ENCODE measurements around the gene DPP6.

DNA sequence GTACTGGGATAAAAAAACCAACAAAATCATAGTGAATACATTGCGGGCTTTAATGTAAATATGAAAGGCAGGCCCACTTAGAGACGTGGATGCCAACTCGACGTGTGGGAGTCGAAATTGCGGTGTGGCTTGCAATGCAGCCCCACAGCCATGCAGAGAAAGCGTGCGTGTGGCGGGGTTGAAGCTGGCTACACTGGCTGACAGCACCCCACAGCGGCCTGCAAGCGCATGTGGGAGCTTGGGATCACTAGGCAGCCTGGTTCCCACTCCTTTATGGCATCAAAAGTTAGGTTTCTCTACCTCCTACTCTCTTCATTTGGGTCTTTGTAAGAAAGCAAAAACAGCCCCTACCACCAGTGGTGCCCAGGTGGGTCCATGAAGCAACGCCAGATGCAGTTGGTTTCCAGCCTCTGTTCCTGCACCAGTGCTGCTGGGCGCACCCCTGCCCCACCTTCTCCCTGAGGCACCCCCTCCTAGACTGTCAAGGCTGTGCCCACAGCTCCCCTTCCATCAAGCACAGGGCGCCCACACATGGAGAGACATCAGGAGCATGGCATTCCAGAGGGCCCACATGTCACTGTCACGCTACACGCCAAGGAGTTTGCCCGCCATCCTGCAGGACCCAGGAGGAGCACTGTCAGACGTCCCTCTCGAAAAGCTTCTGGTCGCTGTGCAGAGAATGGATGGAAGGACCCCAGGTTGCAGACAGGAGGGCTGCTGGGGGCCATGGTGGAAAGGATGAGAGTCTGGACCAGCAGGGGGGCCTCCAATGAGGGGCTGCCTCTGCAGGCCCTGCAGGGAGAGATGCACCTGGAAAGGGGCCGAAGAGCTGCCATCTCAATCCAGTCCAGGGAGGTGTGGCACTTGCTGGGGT is 807.8 kb downstream of the DPP6 start:
- TF ChIP-seq, protein P1, sequence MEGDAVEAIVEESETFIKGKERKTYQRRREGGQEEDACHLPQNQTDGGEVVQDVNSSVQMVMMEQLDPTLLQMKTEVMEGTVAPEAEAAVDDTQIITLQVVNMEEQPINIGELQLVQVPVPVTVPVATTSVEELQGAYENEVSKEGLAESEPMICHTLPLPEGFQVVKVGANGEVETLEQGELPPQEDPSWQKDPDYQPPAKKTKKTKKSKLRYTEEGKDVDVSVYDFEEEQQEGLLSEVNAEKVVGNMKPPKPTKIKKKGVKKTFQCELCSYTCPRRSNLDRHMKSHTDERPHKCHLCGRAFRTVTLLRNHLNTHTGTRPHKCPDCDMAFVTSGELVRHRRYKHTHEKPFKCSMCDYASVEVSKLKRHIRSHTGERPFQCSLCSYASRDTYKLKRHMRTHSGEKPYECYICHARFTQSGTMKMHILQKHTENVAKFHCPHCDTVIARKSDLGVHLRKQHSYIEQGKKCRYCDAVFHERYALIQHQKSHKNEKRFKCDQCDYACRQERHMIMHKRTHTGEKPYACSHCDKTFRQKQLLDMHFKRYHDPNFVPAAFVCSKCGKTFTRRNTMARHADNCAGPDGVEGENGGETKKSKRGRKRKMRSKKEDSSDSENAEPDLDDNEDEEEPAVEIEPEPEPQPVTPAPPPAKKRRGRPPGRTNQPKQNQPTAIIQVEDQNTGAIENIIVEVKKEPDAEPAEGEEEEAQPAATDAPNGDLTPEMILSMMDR (conservative IDR thresholded peaks at IDR 0.05; ENCODE audit: low read depth in 2 of 2): no peak
- TF ChIP-seq CREB1 (CRISPR knock-in tag; IDR thresholded peaks at IDR 0.05; ENCODE audit: low read depth) (no peak), NANOG (IDR thresholded peaks at IDR 0.05; ENCODE audit: borderline replicate concordance) (no peak), EZH2 (IDR thresholded peaks at IDR 0.05; ENCODE audit: low read depth, unreplicated experiment) (no peak), POLR2AphosphoS5 (IDR thresholded peaks at IDR 0.05; ENCODE audit: low read depth) (no peak), JUNB (IDR thresholded peaks at IDR 0.05; ENCODE audit: unreplicated experiment) (no peak), ZNF114 (CRISPR knock-in tag; IDR thresholded peaks at IDR 0.05) (no peak), EZH2phosphoT487 (IDR thresholded peaks at IDR 0.05; ENCODE audit: unreplicated experiment) (no peak), ZNF331 (CRISPR knock-in tag; IDR thresholded peaks at IDR 0.05; ENCODE audit: low read depth) (no peak)
- TF ChIP-seq, protein P2, sequence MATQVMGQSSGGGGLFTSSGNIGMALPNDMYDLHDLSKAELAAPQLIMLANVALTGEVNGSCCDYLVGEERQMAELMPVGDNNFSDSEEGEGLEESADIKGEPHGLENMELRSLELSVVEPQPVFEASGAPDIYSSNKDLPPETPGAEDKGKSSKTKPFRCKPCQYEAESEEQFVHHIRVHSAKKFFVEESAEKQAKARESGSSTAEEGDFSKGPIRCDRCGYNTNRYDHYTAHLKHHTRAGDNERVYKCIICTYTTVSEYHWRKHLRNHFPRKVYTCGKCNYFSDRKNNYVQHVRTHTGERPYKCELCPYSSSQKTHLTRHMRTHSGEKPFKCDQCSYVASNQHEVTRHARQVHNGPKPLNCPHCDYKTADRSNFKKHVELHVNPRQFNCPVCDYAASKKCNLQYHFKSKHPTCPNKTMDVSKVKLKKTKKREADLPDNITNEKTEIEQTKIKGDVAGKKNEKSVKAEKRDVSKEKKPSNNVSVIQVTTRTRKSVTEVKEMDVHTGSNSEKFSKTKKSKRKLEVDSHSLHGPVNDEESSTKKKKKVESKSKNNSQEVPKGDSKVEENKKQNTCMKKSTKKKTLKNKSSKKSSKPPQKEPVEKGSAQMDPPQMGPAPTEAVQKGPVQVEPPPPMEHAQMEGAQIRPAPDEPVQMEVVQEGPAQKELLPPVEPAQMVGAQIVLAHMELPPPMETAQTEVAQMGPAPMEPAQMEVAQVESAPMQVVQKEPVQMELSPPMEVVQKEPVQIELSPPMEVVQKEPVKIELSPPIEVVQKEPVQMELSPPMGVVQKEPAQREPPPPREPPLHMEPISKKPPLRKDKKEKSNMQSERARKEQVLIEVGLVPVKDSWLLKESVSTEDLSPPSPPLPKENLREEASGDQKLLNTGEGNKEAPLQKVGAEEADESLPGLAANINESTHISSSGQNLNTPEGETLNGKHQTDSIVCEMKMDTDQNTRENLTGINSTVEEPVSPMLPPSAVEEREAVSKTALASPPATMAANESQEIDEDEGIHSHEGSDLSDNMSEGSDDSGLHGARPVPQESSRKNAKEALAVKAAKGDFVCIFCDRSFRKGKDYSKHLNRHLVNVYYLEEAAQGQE (IDR thresholded peaks at IDR 0.05; ENCODE audit: unreplicated experiment): no peak
- TF ChIP-seq, protein P3, sequence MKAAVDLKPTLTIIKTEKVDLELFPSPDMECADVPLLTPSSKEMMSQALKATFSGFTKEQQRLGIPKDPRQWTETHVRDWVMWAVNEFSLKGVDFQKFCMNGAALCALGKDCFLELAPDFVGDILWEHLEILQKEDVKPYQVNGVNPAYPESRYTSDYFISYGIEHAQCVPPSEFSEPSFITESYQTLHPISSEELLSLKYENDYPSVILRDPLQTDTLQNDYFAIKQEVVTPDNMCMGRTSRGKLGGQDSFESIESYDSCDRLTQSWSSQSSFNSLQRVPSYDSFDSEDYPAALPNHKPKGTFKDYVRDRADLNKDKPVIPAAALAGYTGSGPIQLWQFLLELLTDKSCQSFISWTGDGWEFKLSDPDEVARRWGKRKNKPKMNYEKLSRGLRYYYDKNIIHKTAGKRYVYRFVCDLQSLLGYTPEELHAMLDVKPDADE (IDR thresholded peaks at IDR 0.05): no peak
- TF ChIP-seq, protein P4, sequence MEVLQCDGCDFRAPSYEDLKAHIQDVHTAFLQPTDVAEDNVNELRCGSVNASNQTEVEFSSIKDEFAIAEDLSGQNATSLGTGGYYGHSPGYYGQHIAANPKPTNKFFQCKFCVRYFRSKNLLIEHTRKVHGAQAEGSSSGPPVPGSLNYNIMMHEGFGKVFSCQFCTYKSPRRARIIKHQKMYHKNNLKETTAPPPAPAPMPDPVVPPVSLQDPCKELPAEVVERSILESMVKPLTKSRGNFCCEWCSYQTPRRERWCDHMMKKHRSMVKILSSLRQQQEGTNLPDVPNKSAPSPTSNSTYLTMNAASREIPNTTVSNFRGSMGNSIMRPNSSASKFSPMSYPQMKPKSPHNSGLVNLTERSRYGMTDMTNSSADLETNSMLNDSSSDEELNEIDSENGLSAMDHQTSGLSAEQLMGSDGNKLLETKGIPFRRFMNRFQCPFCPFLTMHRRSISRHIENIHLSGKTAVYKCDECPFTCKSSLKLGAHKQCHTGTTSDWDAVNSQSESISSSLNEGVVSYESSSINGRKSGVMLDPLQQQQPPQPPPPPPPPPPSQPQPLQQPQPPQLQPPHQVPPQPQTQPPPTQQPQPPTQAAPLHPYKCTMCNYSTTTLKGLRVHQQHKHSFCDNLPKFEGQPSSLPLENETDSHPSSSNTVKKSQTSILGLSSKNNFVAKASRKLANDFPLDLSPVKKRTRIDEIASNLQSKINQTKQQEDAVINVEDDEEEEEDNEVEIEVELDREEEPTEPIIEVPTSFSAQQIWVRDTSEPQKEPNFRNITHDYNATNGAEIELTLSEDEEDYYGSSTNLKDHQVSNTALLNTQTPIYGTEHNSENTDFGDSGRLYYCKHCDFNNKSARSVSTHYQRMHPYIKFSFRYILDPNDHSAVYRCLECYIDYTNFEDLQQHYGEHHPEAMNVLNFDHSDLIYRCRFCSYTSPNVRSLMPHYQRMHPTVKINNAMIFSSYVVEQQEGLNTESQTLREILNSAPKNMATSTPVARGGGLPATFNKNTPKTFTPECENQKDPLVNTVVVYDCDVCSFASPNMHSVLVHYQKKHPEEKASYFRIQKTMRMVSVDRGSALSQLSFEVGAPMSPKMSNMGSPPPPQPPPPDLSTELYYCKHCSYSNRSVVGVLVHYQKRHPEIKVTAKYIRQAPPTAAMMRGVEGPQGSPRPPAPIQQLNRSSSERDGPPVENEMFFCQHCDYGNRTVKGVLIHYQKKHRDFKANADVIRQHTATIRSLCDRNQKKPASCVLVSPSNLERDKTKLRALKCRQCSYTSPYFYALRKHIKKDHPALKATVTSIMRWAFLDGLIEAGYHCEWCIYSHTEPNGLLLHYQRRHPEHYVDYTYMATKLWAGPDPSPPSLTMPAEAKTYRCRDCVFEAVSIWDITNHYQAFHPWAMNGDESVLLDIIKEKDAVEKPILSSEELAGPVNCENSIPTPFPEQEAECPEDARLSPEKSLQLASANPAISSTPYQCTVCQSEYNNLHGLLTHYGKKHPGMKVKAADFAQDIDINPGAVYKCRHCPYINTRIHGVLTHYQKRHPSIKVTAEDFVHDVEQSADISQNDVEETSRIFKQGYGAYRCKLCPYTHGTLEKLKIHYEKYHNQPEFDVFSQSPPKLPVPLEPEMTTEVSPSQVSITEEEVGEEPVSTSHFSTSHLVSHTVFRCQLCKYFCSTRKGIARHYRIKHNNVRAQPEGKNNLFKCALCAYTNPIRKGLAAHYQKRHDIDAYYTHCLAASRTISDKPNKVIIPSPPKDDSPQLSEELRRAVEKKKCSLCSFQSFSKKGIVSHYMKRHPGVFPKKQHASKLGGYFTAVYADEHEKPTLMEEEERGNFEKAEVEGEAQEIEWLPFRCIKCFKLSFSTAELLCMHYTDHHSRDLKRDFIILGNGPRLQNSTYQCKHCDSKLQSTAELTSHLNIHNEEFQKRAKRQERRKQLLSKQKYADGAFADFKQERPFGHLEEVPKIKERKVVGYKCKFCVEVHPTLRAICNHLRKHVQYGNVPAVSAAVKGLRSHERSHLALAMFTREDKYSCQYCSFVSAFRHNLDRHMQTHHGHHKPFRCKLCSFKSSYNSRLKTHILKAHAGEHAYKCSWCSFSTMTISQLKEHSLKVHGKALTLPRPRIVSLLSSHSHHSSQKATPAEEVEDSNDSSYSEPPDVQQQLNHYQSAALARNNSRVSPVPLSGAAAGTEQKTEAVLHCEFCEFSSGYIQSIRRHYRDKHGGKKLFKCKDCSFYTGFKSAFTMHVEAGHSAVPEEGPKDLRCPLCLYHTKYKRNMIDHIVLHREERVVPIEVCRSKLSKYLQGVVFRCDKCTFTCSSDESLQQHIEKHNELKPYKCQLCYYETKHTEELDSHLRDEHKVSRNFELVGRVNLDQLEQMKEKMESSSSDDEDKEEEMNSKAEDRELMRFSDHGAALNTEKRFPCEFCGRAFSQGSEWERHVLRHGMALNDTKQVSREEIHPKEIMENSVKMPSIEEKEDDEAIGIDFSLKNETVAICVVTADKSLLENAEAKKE (CRISPR knock-in tag; IDR thresholded peaks at IDR 0.05): no peak
